GM19372 (cell line): ENCODE results near the gene FIBIN.
"Not testable (repeated sequence)": the region's sequence is repeated elsewhere in the genome, so short reads cannot be mapped to it uniquely, and the experiment has no call there.

ENCODE experiments used
- ATAC-seq: cut with Tn5 transposase; IDR thresholded peaks from one replicate; pipeline ENCODE4 v1.9.1; 2021; ENCODE audit warnings: mild to moderate bottlenecking, low read depth, moderate library complexity; ENCODE audit not compliant: unreplicated experiment

The FIBIN gene

DNA sequence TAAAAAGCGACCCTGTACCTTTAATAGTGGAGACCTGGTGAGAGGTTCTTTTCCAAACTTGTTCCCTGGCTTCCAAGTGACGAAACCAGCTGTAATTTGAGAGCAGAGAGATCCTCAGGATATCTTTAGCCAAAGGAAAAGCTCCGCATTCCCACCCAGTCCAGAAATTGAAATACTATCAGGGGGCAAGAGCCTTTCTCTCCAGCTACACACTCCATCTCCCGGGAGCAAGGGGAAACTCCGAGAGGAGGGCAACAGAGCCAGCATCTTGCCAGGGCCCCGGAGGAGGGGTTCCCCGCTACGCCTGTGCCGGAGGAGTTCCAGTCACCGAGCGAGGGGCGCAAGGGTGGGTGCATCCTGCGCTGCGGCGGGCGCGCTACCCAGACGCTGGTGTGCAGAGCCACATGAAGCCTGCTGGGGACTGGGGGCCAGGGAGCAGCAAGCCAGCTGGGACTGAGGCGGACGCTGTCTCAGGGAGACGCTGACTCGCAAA lies at the start of gene FIBIN:
FIBIN (plus strand) TSS at position 148 of the 493 bp plus-strand sequence. CDS start 415 bp downstream, outside the sequence.
- ATAC-seq = no peak

DNA sequence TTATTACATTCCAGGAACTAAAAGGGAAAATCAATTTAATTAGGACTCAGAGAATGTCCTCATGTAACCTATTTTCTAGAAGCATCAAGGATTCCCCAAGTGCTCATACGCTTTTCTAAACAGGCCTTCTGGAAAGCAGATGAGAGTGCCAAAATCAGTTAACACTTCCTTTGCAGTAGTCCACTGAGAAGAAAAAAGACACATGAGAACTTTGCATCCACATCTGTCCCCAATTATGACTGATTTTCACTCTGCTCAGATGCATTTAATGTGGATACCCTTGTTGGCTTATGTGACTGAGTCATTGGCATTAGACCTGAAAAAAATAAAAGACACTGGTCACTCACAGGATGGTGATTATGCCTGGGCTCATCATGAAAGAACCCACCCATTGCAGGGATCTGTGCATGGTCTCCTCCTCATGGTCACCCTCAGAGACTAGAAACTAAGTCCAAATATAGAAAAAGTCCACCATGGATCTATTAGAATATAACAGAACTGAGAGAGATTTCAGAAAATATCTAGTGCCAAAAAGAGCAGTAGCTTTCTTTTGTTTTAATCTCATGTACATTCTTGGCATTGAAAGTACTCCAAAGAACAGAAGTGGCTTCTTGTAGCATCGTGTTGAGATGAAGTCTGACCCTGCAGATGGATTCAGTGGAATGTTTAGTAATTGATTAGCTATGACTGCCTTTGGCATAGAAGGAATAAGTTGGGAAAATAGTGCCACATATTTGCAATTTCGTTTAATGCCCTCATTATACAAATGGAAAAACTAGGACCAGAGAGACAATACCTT lies 48.8 kb upstream of the FIBIN start:
- no peak for ATAC-seq

DNA sequence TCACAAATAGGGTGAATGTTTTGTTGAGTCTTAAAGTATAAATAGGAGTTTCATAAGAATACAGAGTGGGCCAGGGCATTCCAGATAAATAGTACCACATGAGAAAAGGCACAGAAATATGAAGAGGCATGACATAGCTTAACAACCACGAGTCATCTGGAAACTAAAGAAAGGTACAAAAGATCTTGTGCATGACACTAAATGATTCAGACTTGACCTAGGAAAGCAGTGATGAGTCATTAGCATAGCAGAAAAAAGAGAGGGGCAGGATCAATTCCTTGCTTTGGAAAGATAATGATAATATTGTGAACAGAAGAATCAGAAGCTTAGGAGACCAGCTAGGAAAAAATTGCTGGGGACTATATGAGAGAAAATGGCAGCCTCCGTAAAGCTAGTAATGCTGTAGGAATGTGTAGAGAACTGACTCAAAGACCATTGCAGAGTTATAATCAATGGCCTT lies 47.6 kb upstream of the FIBIN start:
- no peak for ATAC-seq

DNA sequence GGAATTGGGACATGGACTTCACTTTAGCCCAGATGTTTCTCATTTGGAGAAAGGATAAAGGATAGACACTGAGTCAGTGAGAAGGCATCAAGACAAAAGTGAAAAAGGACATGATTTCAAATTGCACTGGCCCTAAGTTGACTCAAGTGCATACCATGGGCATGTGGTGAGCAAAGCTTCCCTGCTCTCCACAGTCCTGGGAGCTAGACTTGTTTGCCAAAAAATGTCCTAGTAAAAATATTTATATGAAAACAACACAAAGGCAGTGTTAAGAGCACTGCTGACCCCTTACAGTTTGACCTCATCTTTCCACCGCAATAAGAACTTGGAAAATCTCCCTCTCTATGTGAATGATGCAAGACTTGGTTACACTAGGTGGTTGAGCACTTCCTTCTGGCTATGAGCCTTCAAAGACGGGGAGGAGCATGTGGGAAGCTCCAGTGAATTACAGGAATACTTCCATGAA lies 46.5 kb upstream of the FIBIN start:
- ATAC-seq = no peak

DNA sequence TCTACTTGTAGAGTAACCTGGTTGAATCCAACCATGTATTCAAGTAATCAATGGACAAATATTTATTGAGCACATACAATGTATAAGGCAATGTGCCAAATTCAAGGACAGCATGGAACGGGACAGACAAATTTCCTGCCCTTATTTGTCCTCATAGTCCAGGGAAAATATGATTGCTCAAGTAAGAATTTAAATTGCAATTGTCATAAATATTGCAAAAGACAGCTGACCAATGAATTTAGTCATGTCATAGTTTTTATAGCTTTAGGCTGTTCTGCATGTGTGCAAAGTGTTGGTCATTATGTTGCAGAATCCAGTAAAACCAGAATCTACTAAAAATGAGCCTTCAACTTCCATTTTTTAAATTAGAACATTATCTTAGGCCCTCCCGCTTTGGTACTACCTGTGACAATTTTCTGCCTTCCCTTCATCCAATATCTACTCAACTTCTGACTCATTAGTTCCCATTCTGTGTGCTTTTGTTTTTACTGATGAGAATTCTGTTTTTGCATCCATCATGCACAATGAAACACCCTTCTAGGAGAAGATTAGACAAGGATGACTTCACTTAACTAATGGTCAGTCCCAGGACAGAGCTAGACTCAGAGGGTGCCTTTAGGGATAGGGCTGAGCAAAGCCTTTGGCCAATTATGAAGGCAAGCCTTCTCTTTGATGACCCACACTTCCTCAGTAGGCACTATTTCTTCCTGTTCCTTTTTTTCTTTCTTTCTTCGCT lies 45.8 kb upstream of the FIBIN start:
- ATAC-seq = no peak

DNA sequence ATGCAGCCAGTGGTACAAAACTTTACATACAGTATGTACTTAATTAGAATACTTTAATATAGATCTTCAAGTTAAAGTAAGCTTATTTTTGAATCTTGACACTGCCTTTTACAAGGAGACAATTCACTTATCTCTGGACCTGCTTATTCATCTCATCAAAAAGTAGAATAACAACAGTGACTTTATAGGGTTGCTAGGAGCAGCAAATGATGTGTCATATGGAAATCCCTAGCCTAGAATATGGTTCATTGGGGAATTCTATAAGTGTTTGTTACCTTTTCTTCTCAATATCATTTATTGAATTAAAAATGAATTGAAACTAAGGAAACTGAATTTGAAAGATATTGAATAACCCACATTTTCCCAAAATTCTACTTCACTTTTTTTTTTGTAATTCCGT lies 45.0 kb upstream of the FIBIN start:
- no peak for ATAC-seq

DNA sequence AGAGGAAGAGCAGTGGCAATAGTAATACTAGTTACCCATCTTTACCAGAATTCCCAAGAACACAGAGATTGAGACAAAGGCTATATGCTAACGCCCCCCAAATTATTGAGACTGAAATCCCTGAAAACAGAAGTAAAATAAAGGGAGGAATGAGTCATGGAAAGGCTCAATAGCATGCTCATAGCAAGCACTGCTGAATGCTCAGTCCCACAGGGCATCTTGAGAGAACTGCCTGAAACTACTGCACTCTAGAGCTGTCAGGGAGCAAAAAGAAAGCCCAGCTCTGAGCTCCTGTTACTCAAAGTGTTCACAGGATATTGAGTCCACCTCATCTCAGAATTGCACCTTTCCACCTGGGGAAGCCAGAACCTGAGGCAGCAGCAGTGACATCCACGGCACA lies 44.1 kb upstream of the FIBIN start:
- ATAC-seq = no peak

DNA sequence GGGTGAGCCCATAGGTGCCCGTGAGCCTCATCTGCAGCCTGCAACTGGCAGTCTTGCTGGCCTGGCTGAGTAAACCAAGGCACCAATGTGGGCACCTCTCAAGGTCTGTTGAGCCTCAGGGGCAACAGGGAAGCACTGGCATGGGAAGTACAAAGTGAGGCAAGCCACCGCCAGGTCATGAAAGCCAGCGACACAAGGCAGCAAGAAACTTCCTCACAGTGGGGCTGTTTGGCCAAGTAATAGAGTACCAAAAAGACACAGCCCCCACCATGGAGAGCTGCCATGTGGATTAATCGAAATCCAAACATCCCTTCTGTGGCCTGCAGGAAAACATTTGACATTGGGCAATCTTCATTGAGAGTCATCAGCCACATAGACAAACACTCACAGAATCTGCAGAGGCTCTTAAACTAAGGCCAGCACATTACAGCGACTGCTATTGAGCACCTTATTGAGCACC lies 43.6 kb upstream of the FIBIN start:
- ATAC-seq = no peak

DNA sequence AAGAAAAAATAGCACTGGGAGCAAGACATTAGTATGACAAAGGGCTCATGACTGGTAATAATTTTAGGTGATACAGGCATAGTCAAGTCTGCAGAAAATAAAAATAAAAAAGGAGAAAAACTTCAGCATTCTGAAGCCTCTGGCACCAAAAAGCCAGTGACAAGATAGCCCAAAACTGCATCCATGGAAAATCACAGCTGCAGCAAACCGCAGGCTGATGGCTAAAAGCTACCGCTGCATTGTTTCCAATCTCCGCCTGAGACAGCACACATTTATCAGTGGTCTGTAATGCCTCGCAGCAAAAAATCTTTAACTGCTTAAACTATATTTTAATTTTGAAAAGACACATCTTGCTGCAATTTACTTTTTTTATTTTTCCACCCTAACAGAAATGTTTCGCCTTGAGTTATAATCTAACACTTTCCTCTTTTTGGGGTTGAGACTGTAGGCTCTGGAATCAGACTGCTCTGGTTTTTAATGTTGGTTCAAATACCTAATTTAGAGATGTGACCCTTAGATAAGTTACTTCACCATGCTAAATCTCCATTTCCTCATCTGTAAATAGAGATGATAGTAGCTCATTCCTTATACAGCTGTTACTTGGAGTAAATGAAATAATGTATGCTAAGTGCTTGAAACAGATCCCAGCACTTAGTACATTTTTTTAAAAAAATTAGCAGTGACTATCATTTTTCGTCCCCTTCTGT lies 42.0 kb upstream of the FIBIN start:
- ATAC-seq = no peak

DNA sequence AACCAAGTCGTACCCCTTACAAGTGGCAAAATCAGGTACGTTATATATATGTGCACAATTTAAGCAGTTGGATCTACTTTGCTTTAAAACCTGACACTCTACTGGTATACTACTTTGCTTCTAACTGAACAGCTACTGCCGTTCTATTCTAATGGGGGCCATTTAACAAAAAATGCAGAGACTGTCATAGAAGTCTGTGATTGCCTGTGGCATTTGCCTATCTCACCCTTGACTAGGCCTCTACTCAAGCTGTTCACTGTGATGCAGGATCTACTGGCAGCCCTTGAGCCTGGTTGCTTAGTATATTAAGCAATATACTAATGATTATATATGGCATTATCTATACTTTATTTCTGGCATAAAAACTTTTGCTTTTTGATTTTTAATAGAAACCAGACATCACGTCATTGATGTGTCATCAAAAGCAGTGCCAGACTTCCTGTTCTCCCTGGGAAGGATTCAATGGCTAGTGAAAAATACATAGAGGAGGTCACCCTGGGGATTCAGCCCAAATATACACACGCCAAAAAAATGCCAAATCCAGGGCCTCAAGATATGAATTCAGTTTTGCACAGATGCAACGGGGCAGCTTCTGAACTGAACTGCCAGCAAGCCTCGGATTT lies 40.0 kb upstream of the FIBIN start:
- ATAC-seq = no peak

DNA sequence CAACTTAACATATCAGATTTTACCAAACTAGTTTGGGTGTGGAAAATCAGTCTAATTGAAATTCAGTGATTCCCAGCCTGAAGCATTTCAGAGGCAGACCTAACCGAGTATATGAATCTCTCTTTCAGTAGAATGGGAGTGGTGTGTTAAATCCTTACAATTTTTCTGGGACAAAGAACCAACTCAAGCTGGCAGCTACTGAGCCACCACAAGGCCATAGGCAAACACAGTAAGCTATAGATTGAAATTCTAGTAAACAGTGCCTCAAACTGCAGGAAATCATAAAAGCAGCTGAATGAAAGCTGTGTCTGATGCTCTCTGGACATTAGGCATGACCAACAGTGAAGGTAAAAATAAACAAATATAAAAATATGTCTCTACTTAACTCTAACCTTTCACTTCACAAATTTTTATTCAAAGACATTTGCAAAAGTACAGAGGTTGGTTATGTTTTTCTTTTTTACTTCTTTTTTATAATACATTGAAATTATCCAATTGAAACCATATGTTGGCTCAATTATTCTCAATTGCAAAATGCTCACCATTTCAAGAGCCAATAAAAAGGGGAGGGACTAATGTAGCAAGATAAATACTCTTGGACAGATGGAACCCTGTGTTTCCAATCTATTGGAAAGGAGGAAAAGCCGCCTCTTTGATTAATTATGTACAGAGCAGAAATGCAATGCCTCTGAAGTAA lies 35.8 kb upstream of the FIBIN start:
- no peak for ATAC-seq

DNA sequence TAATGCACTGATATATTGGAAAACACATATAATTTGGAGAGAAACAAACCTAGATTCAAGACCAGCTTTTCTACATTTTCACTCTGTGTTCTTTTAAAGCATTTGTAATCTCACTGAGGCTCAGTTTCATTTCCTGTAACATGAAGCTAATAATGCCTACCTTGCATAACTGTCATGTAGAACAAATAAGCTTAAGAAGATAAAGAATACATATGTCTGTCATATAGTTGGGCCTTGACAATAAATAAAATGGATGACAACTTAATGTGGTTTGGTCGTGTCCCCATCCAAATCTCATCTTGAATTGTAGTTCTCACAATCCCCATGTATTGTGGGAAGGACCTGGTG lies 35.2 kb upstream of the FIBIN start:
- no peak for ATAC-seq

DNA sequence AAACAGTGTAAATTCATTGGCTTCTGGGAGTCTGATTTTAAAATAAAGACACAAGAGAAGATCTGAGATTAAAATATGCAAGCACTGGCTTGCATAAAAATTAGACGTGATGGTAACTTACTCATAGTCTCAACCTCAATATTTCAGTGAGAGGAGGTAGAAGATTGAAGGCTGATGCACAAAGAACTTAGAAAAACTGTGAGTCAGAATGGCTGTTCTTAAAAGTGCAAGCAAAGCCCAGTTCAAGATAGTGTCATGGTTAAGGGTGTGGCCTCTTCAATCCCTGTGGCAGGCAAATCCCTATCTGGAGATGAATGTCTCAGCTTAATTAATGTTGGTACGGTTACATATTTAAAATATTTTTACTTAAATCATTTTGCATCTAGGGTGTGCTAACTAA lies 33.6 kb upstream of the FIBIN start:
- no peak for ATAC-seq

DNA sequence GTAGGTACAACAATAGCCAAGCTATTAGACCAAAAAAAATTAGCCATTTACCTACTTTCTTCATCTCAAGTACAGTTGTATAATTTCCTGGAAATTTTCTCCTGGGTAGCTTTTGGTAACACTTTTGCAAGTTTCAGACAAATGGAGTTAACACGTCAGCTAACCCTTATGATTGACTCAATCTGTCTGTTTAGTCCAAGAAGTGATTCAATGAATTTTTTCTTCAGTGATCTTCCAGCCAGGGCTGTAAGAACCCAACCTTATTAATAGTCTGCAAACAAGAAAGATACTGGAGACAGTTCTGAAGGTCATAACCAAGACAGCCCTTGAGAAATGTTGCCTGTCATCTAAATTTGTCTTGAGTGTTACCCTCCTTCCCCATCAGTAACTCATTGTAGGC lies 30.1 kb upstream of the FIBIN start:
- ATAC-seq = no peak

DNA sequence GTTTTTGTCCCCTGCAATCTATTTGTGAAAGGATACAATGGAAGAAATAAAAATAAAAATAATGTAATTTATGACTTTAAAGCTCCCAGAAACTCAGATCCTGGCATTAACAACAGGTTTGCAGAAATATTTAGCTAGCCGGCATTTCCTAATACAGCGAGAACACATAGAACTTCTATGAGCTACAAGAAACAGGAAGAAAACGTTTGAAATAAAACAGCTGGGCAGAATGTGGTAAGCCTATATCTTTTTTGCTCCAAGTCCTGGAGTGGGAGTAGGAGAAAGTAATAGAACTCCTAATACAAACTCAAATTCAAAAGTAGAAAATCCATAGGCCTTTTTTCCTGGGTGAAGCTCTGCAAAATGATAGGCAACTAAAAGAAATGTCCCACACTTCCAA lies 29.6 kb upstream of the FIBIN start:
- ATAC-seq = no peak

DNA sequence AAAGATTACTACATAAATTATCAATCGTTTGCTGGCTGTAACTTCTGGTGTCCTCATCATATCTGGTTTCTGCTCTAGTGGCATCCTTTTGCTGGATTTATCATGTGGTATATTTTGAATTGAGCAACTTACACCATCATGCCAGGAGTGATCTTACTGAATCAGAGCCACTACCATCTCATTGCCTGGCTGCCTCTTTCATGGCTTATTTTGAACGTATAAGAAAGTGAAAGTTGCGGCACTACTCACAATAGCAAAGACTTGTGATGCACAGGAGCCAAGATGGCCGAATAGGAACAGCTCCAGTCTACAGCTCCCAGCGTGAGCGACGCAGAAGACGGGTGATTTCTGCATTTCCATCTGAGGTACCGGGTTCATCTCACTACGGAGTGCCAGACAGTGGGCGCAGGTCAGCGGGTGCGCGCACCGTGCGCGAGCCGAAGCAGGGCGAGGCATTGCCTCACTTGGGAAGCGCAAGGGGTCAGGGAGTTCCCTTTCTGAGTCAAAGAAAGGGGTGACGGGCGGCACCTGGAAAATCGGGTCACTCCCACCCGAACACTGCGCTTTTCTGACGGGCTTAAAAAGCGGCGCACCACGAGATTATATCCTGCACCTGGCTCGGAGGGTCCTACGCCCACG lies 28.9 kb upstream of the FIBIN start:
- ATAC-seq = not testable (repeated sequence)

DNA sequence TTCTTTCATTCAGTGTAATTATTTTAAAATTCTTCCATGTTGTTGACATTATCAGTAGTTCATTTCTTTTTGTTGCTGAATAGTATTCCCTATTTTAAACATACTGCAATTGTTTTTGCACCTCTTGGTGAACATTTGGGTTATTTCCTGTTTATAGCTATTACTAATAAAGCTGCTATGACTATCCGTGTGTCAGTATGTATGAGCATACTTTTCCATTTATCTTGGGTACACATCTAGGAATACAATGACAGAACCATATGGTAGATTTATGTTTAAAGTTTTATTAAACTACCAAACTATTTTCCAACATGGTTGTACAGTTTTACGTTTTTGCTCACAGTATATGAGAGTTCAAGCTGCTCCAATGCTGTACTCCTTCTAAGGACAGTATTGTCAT lies 22.0 kb upstream of the FIBIN start:
- no peak for ATAC-seq

DNA sequence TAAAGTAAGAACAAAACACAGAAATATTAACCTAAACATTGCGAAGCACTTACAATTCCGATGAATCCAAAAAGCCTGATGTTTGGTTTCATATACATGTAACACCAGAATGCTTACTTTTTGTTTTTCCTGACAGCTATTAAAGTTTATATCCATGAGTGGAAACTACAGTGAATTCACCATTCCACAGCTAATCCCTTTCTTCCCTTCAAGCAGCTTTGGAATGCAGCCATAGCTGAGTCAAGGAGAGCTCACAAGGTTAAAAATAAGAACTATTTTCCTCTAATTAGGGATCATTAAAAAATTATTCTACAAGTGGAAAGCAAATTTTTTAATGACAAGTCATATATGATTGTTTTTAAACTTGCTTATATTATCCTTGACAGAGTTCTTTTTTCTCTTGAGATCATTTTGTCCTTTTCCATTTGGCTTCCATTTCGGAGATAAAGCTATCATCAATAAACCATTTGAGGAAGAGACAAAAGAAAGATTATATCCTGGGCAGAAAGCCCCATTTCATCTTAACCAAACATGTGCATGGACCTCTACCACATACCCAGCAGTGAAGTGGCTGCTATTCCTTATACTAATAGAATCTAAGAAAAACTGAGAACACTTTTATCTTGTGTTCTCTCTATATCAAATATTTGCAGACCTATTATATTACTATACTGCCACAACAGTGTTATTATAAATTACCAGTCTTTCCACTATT lies 19.7 kb upstream of the FIBIN start:
- no peak for ATAC-seq

DNA sequence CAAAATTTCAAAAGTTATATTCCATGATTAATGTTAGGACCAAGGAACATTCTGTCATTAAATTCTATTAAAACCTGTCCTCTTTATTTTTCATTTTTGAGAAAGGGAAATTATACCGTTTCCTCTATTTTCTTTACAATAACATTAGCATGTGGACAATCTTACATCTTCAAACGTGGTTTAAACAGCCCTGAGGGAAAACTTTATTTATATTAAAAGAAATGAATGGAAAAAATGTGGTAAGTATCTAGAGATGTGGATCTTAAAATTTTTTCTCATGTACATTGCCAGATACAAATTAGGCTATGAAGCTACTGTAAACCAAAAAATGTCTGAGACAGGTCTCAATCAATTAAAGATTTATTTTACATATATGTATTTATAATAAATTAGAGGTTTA lies 18.9 kb upstream of the FIBIN start:
- ATAC-seq = no peak
